Epithelial cell of esophagus (primary cell): ENCODE measurements around the gene TXLNG.

ENCODE experiments used
- DNase-seq: peaks from one replicate; pipeline ENCODE4 v3.0.0; 2010; ENCODE audit warnings: low read depth
- H3K4me3 ChIP-seq: 2 replicates; pipeline ENCODE4 v1.5.1; 2011; ENCODE audit warnings: mild to moderate bottlenecking, low read length, control low read depth
- TF ChIP-seq, protein P1 (sequence below): IDR thresholded peaks from 2 replicates; pipeline ENCODE4 v1.5.1; 2011; ENCODE audit warnings: low read depth, mild to moderate bottlenecking, low read length, control low read depth, inconsistent platforms; ENCODE audit not compliant: insufficient read depth; ENCODE audit errors: missing control alignments

The TXLNG gene

DNA sequence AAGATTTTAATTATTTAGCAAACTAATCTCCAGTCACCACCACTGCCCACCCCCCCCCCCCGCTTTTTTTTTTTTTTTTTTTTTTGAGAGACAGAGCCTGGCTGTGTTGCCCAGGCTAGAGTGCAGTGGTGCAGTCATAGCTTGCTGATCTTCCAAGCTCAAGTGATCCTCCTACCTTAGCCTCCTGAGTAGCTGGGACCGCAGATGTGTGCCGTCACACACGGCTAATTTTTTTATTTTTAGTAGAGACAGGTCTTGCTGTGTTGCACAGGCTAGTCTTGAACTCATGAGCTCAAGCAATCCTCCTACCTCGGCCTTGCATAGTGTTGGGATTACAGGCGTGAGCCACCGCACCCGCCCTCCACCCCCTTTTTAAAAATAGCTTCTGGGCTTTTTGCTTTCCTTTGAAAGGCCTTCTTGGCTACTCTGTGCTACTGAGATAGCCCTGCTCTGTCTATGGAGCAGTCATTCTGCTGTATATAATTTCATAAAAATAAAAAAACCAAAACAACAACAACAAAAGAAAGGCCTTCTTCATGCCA, 18.7 kb downstream of the TXLNG start:
- TF ChIP-seq, protein P1, sequence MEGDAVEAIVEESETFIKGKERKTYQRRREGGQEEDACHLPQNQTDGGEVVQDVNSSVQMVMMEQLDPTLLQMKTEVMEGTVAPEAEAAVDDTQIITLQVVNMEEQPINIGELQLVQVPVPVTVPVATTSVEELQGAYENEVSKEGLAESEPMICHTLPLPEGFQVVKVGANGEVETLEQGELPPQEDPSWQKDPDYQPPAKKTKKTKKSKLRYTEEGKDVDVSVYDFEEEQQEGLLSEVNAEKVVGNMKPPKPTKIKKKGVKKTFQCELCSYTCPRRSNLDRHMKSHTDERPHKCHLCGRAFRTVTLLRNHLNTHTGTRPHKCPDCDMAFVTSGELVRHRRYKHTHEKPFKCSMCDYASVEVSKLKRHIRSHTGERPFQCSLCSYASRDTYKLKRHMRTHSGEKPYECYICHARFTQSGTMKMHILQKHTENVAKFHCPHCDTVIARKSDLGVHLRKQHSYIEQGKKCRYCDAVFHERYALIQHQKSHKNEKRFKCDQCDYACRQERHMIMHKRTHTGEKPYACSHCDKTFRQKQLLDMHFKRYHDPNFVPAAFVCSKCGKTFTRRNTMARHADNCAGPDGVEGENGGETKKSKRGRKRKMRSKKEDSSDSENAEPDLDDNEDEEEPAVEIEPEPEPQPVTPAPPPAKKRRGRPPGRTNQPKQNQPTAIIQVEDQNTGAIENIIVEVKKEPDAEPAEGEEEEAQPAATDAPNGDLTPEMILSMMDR: no peak
- H3K4me3 ChIP-seq: no peak overlapping the region
- no peak for DNase-seq

DNA sequence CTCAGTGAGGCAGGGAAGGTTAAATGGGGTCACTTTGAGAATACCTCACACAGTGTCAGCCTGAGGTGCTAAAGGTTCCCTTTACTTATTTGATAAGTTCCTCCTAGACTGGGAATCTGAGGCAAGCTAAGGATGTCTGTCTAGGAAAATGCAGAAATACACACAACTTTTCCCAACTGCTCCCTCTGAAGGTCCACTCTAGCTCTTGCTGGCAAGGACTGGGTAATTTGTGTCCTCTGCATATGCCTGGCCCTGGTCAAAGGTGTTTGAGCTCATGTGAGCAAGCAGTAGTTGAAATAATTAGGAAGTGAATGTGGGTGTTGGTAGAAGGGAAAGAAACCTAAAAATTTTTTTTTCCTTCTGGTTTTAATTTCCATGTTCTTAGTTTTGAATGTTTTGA, 21.3 kb downstream of the TXLNG start:
- TF ChIP-seq, protein P1: no peak
- no peak overlapping the region for H3K4me3 ChIP-seq
- no peak for DNase-seq

DNA sequence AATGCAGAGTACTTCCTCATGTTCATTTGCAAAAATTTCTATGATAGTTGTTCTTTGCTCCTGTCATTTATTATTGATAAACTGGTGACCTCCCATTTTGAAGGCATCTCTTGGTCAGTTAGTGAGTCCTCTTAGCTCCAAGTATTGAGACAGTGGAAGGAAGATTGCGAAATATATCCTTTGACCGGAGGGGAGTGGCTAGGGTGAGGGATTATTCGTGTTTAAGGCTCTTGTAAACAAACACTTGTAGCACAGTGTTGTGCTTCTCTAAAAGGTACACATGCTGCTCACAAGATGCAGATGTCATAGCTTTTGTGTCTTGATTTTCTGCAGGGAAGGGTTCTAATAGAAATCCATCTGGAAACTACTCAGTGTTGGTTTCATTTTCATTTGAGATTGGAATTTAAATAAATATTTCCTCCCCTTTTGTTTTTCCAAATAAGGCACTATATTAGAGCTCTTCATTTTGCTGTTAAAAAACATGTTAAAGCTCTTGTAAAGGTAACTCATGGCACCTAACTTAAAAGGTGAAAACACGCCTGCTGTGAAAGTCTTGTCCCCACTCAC, 21.8 kb downstream of the TXLNG start:
- H3K4me3 ChIP-seq: no peak overlapping the region
- peak; percentile 52 for DNase-seq
- TF ChIP-seq, protein P1: no peak

DNA sequence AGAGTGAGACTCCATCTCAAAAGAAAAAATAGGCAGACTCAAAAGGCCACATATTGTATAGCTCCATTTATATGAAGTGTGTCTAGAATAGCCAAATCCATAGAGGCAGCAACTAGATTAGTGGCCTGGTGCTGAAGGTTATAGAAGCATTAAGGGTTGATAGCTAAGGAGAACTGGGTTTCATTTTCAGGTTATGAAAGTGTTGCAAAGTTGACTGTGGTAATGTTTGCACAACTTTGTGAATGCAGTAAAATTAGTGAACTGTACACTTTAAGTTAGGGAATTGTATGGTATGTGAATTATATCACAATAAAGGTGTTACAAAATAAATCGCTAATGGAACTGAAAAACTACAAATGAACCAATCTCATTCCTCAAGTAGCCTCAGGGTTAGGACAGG, 28.3 kb downstream of the TXLNG start:
- TF ChIP-seq, protein P1: no peak
- DNase-seq: no peak
- H3K4me3 ChIP-seq: no peak overlapping the region

DNA sequence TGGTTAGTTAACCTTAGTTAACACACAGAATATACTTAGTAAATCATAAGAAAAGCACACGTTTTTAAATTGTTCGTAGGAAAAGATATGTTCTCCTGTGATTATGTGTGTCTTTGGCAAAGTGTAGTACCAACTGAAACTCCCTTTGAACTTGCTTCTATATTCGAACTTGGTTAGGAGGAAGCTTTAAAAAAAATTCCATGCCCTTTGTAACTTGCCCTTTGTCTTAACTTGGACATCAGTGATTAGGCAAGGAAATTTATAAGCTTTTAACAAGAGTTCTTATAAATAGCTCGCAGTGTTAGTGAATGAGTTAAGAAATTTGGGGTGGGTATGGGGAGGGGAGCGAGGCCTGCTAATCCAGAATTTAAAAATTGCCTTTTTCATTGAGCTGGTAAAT, 33.4 kb downstream of the TXLNG start:
- TF ChIP-seq, protein P1: no peak
- DNase-seq: no peak
- no peak overlapping the region for H3K4me3 ChIP-seq

DNA sequence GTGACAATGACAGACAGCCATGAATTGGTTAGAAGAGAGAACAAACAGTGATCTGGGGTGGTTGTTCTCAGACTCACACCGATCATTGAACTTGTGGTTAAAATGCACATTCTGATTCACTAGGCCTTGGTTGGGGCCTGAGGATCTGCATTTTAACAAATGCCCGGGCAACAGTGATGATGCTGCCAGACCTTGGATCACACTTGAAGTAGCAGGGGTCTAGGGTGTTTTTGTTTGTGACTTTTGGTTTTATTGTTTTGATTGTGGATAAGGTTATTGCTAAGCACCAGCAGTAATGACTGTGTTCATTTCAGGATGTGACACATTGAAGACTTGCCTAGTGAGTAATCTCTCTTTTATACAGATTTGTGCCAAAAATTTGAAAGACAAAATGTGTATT, 36.5 kb downstream of the TXLNG start:
- no peak overlapping the region for H3K4me3 ChIP-seq
- TF ChIP-seq, protein P1: no peak
- DNase-seq: peak; percentile 56
